ENCODE measurements around the gene AKAP8L.

The AKAP8L gene

GRCh38 chr19:15426485-15427349, 7.9 kb upstream of the AKAP8L start:
- DNase-seq (ENCODE audit: low read depth) = no peak
- TF ChIP-seq, protein P1, sequence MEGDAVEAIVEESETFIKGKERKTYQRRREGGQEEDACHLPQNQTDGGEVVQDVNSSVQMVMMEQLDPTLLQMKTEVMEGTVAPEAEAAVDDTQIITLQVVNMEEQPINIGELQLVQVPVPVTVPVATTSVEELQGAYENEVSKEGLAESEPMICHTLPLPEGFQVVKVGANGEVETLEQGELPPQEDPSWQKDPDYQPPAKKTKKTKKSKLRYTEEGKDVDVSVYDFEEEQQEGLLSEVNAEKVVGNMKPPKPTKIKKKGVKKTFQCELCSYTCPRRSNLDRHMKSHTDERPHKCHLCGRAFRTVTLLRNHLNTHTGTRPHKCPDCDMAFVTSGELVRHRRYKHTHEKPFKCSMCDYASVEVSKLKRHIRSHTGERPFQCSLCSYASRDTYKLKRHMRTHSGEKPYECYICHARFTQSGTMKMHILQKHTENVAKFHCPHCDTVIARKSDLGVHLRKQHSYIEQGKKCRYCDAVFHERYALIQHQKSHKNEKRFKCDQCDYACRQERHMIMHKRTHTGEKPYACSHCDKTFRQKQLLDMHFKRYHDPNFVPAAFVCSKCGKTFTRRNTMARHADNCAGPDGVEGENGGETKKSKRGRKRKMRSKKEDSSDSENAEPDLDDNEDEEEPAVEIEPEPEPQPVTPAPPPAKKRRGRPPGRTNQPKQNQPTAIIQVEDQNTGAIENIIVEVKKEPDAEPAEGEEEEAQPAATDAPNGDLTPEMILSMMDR (IDR thresholded peaks at IDR 0.05; ENCODE audit: control insufficient read depth, extremely low read depth, insufficient read depth) = no peak
- no peak overlapping the region for H3K4me3 ChIP-seq (ENCODE audit: low read depth, low read length)

DNA sequence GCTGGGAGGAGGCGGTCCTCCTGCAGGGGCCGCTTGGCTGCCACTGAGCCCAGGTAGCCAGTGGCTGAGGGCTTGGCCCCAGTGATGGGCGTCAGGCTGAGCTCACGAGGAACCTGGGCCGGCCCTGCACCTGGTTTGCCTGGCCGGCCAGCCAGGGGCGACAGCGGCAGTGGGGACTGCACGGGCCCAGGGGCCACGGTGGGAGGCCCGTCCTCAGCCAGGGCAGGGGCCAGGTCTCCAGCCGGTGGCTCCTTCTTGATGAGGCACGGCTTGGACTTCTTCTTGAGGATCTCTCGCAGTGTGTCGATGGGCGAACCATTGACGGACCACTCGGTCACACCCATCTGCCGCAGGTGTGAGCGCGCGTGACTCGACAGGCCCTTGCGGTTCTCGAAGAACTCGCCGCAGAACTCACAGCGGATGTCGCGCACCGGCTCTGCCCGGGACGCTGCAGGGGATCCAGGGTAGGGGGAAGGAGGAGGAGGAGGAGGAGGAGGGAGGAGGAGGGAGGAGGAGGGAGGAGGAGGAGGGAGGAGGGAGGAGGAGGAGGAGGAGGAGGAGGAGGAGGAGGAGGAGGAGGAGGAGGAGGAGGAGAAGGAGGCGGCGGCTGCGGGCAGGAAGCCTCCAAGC, 6.6 kb upstream of the AKAP8L start:
- DNase-seq (ENCODE audit: low read depth) = no peak
- TF ChIP-seq, protein P1 (IDR thresholded peaks at IDR 0.05; ENCODE audit: control insufficient read depth, extremely low read depth, insufficient read depth) = no peak
- H3K4me3 ChIP-seq (ENCODE audit: low read depth, low read length) = no peak overlapping the region

GRCh38 chr19:15424692-15425272, 6.0 kb upstream of the AKAP8L start:
- no peak for DNase-seq (ENCODE audit: low read depth)
- no peak overlapping the region for H3K4me3 ChIP-seq (ENCODE audit: low read depth, low read length)
- TF ChIP-seq, protein P1 (IDR thresholded peaks at IDR 0.05; ENCODE audit: control insufficient read depth, extremely low read depth, insufficient read depth) = no peak

DNA sequence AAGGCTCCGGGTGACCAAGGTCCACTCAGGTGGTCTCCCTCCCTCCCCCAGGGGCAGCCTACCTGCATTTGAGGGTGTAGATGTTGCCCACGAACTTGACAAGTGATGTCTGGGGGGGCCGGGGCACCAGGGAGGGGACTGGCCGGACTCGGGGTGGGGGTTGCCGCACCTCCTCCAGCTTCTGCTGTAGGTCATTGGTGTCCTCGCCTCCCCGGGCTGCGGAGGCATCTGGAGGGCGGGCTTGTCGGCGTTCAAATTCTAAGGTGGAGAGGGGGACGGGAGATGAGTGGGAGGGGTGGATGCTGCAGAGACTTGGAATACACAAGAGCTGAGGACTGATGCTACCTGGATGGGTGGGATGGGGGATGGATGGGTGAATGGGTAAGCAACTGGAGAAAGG, 5.3 kb upstream of the AKAP8L start:
- TF ChIP-seq, protein P1 (IDR thresholded peaks at IDR 0.05; ENCODE audit: control insufficient read depth, extremely low read depth, insufficient read depth) = no peak
- H3K4me3 ChIP-seq (ENCODE audit: low read depth, low read length) = no peak overlapping the region
- no peak for DNase-seq (ENCODE audit: low read depth)

DNA sequence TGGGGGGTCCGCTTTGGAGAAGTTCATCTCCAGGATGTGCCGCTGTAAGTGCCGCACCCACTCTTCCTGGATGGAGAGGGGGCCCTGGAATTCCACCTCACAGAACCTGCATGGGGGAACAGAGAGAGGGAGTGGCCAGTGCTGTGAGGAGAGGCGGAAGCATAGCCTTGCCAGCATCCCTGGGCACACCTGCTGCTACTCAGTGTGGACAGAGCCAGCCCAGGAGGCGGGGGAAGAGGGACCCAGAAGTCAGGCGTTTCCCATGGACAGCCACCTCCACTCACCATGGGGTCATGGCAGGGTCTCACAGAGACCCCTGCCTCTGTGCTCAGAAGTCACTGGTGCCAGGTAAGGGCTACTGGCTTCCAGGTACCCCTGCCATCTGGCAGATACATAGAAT, 4.3 kb upstream of the AKAP8L start:
- no peak overlapping the region for H3K4me3 ChIP-seq (ENCODE audit: low read depth, low read length)
- DNase-seq (ENCODE audit: low read depth) = no peak
- TF ChIP-seq, protein P1 (IDR thresholded peaks at IDR 0.05; ENCODE audit: control insufficient read depth, extremely low read depth, insufficient read depth) = no peak

DNA sequence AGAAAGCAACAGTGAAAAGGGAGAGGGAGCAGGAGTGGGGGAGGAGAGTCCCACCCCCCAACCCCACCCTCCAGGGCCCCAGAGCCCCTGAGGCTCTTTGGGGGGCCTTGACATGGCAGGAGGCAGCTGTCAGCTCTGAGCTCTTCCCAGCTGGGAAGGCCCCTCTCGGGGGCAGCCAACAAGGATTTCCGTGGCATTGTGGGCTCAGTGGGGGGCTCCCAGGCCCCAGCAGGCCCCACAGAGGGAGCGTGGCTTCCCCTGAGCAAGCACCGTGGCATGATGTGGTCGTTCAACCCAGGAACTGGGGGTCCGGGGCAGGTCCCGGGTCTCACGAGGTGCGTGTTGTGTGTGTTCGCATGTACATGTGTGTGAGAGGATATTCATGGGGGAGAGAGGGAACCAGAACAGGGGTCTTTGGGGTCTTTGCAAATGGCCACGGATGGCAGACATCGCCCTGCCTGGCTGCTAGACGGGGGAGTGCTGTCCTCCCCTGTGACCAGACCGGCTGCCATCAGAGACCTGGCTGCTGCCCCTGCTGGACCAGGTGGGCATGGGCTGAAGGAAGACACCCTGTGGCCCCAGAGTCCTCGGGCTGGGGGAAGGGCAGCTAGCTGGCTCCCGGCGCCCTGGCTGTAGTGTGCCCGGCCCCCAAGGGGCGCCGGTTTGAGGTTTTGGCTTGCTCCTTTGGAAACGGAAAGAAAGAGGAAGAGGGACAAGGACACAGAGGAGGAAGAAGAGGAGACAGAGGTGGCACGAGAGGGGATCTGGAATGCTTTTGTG, 3.7 kb upstream of the AKAP8L start:
- TF ChIP-seq, protein P1 (IDR thresholded peaks at IDR 0.05; ENCODE audit: control insufficient read depth, extremely low read depth, insufficient read depth) = no peak
- DNase-seq (ENCODE audit: low read depth) = no peak
- H3K4me3 ChIP-seq (ENCODE audit: low read depth, low read length) = peak overlapping the region; percentile 3; the same call in 1 of the 2 replicates
